Fibroblast of lung (primary cell): Measurements from ENCODE around the gene MRPL45. TPM values are rescaled to one million over a fixed set of nuclear protein-coding genes. Genes with fewer than 3 reads are reported as not detected.
"Not testable (repeated sequence)": the region's sequence is repeated elsewhere in the genome, so short reads cannot be mapped to it uniquely, and the experiment has no call there.

Source experiments
- DNase-seq, 2 donors: peaks; one replicate each; pipeline versions ENCODE4 v3.0.0 to v3.0.0-alpha.2; 2010; ENCODE audit warnings: low read depth in 2 of 2
- H2AFZ ChIP-seq: 2 replicates; pipeline ENCODE4 v1.5.1; 2012; ENCODE audit warnings: low read length, control low read depth, inconsistent platforms
- H3K27ac ChIP-seq: 2 replicates; pipeline ENCODE4 v1.5.1; 2011; ENCODE audit warnings: low read length, control low read depth; ENCODE audit not compliant: insufficient read depth
- H3K27me3 ChIP-seq: 2 replicates; pipeline ENCODE4 v1.5.1; 2011; ENCODE audit warnings: mild to moderate bottlenecking, low read length; ENCODE audit not compliant: control insufficient read depth, insufficient read depth
- H3K36me3 ChIP-seq: 2 replicates; pipeline ENCODE4 v1.5.1; 2011; ENCODE audit warnings: low read length; ENCODE audit not compliant: control insufficient read depth, insufficient read depth
- H3K4me1 ChIP-seq: 2 replicates; pipeline ENCODE4 v1.5.1; 2011; ENCODE audit warnings: low read length; ENCODE audit not compliant: control insufficient read depth, insufficient read depth; ENCODE audit errors: extremely low read depth
- H3K4me2 ChIP-seq: 2 replicates; pipeline ENCODE4 v1.5.1; 2011; ENCODE audit warnings: low read length, control low read depth; ENCODE audit not compliant: insufficient read depth; ENCODE audit errors: extremely low read depth
- H3K4me3 ChIP-seq, 4 experiments: fragments of 200-600 bp in 1 of 4; sonication (generic) in 1 of 4; replicated peaks in 1 of 4; 2 replicates each; pipeline ENCODE4 v1.5.1; 2011 to 2016; ENCODE audit warnings: low read length in 4 of 4, low read depth in 3 of 4, mild to moderate bottlenecking in 3 of 4, control low read depth in 2 of 4, inconsistent platforms in 1 of 4, mixed read lengths in 1 of 4; ENCODE audit not compliant: insufficient read depth in 1 of 4; ENCODE audit errors: control extremely low read depth in 1 of 4
- H3K79me2 ChIP-seq: 2 replicates; pipeline ENCODE4 v1.5.1; 2012; ENCODE audit warnings: mild to moderate bottlenecking, low read length, inconsistent platforms; ENCODE audit not compliant: control insufficient read depth, insufficient read depth
- H3K9ac ChIP-seq: 2 replicates; pipeline ENCODE4 v1.5.1; 2011; ENCODE audit warnings: mild to moderate bottlenecking, low read length, control low read depth; ENCODE audit not compliant: insufficient read depth
- H3K9me3 ChIP-seq: 2 replicates; pipeline ENCODE4 v1.5.1; 2012; ENCODE audit warnings: low read depth, low read length; ENCODE audit not compliant: control insufficient read depth, insufficient read depth
- H4K20me1 ChIP-seq: 2 replicates; pipeline ENCODE4 v1.5.1; 2011; ENCODE audit warnings: low read length; ENCODE audit not compliant: control insufficient read depth, insufficient read depth; ENCODE audit errors: extremely low read depth
- polyA minus RNA-seq: library from RNA; depleted of rRNA, polyadenylated mRNA; stranded (reverse); fragments of >200 nt; gene quantifications from 2 replicates; pipeline ENCODE4 v1.2.3, GENCODE V29; 2011; ENCODE audit warnings: low replicate concordance
- polyA plus RNA-seq, 2 donors: library from polyadenylated mRNA; depleted of rRNA in 1 of 2; stranded (reverse) in 1 of 2; unstranded in 1 of 2; fragments of >200 nt; gene quantifications; 2 replicates each; pipeline ENCODE4 v1.2.1, GENCODE V29; 2011 to 2012; ENCODE audit warnings: missing spikeins in 1 of 2
- total RNA-seq: library from RNA; depleted of rRNA; stranded (reverse); fragments of >200 nt; gene quantifications from 2 replicates; pipeline ENCODE4 v1.2.1, GENCODE V29; 2014

The MRPL45 gene
- total RNA-seq (34.7 and 35.4 TPM in 2 replicates), polyA plus RNA-seq (56.1 and 59.6 TPM in 2 replicates), polyA minus RNA-seq (14.8 and 25.7 TPM in 2 replicates)
- 34.1 and 37.8 TPM in 2 replicates for polyA plus RNA-seq (2012)

DNA sequence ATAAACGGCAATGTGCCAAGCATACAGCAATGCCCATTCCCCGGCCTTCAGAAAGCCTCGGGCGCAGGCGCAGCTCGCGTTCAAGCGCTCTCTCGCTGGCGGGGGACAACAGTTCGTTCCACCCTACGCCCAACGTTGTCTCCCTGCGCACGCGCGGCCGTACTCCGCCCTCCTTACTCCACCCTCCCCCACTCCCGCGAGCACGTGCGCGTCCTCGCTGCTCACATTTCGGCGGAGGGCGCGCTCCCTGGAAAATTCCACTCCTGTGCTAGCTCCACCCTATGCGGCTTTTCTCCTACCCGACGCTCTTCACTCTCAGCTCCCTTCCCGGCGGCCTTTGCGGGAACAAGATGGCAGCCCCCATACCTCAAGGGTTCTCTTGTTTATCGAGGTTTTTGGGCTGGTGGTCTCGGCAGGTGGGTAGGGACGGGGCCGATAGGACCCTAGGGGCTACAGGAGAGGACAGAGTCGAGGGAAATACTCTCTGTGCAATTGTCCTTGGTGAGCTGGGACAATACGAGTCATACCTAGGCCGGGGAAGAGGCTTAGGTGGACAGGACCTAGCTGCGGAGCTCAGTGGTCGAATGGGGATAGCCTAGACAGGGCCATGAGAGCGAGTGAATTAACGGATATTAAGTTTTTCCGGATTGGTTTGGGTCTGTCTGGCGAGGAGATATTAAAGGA, at the start of gene MRPL45:
TSS of gene MRPL45 (plus strand) at position 335 of the 684 bp plus-strand sequence. CDS start at position 351, 16 bp downstream.
- Histone ChIP-seq H3K4me3 (peak within 1 kb of the TSS; percentile 53 to 71 (median 64)), H3K9ac (peak within 1 kb of the TSS; percentile 32), H3K4me2 (peak within 1 kb of the TSS; percentile 44), H3K27ac (peak within 1 kb of the TSS; percentile 69), H2AFZ (peak within 1 kb of the TSS; percentile 86)
- H3K4me1 ChIP-seq, H3K79me2 ChIP-seq, H3K9me3 ChIP-seq, H3K27me3 ChIP-seq, H3K36me3 ChIP-seq, H4K20me1 ChIP-seq: not testable (repeated sequence)
- DNase-seq: peak; percentile 93 to 96

GRCh38 chr17:38253191-38253590, 43.8 kb upstream of the MRPL45 start:
- H3K4me1 ChIP-seq, DNase-seq, H3K36me3 ChIP-seq, H3K9ac ChIP-seq, H3K4me2 ChIP-seq, H3K27me3 ChIP-seq, H2AFZ ChIP-seq, H3K4me3 ChIP-seq, H3K9me3 ChIP-seq, H3K27ac ChIP-seq, H4K20me1 ChIP-seq: not testable (repeated sequence)
- H3K79me2 ChIP-seq: peaks cover 19% of the 10 kb centered on the region

GRCh38 chr17:38254357-38254756, 42.6 kb upstream of the MRPL45 start:
- not testable (repeated sequence) for H3K4me2 ChIP-seq, H2AFZ ChIP-seq, H3K9ac ChIP-seq, H4K20me1 ChIP-seq, H3K27ac ChIP-seq, H3K9me3 ChIP-seq, H3K4me1 ChIP-seq, H3K27me3 ChIP-seq, DNase-seq, H3K36me3 ChIP-seq
- H3K79me2 ChIP-seq: peaks cover 19% of the 10 kb centered on the region
- H3K4me3 ChIP-seq: peak overlapping the region in 2 of 4 experiments; percentile 29 to 56

- peak; percentile 71 to 79 for DNase-seq
- not testable (repeated sequence) for H3K27ac ChIP-seq, H3K27me3 ChIP-seq, H3K36me3 ChIP-seq, H4K20me1 ChIP-seq, H3K4me1 ChIP-seq, H3K9ac ChIP-seq, H3K9me3 ChIP-seq
- Histone ChIP-seq H3K4me3 (peak overlapping the region in 3 of 4 experiments; percentile 26 to 47 (median 38)), H3K79me2 (peaks cover 12% of the 10 kb centered on the region), H3K4me2 (peak overlapping the region; percentile 59), H2AFZ (peak overlapping the region; percentile 35)
Observed at GRCh38 chr17:38257013-38257621, 39.9 kb upstream of the MRPL45 start.

DNA sequence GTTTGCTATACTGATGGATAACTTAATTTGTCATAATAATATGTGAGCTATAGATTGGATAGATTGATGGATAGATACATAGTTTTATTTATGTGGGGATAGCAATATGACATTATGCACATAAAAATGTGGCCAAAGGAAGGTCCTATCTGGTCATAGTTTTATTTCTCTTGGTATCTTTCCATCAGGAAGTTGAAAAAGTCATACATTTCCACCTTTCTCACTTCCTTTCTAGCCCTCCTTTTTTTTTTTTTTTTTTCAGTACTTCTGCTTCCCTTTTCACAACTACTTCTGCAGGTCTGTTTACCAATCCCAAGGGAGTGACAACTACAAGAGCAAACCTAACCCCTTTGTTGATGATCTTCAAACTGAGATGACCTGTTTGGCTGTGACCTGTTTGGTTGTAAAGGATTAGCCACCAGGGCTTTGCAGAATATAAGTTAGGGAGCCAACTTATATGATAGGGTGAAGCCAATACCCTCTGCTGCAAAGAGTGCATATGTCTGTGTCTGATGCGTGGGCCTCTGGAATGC, 30.9 kb upstream of the MRPL45 start:
- DNase-seq, H3K9ac ChIP-seq, H3K4me2 ChIP-seq, H4K20me1 ChIP-seq, H3K27me3 ChIP-seq, H3K79me2 ChIP-seq, H3K36me3 ChIP-seq, H3K4me1 ChIP-seq, H3K27ac ChIP-seq, H3K4me3 ChIP-seq, H3K9me3 ChIP-seq, H2AFZ ChIP-seq: not testable (repeated sequence)

DNA sequence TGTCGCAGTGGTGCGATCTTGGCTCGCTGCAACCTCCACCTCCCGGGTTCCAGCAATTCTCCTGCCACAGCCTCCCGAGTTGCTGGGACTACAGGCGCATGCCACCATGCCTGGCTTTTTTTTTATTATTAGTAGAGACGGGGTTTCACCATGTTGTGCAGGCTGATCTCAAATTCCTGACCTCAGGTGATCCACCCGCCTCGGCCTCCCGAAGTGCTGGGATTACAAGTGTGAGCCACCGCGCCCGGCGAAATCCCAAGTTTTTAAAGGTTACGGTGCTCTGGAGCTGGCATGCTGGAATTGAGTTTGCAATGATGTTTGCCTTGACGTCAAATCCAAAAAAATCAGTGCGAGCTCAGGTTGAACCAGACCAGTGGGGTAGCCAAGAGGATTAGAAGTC, 30.4 kb upstream of the MRPL45 start:
- H3K36me3 ChIP-seq, H3K27me3 ChIP-seq, DNase-seq, H4K20me1 ChIP-seq, H3K4me2 ChIP-seq, H3K4me3 ChIP-seq, H3K9me3 ChIP-seq, H3K79me2 ChIP-seq, H3K4me1 ChIP-seq, H3K27ac ChIP-seq, H3K9ac ChIP-seq, H2AFZ ChIP-seq: not testable (repeated sequence)
